ENCODE measurements around the gene SLC41A1.

GRCh38 chr1:205774198-205775014, 38.6 kb downstream of the SLC41A1 start:
- TF ChIP-seq CTCF (conservative IDR thresholded peaks at IDR 0.05 in 1 of 2, IDR thresholded peaks at IDR 0.05 in 1 of 2; ENCODE audit: extremely low read depth in 1 of 2, insufficient read depth in 1 of 2, low read depth in 1 of 2, low read length in 2 of 2): no peak
- TF ChIP-seq EZH2 (IDR thresholded peaks at IDR 0.05; ENCODE audit: borderline replicate concordance, low read length): no peak

Measured in mammary epithelial cell (primary cell).